ENCODE measurements around the gene SNF8. TPM values are rescaled to one million over a fixed set of nuclear protein-coding genes. Genes with fewer than 3 reads are reported as not detected.

The SNF8 gene
- total RNA-seq: 10 to 100 TPM; 41.0 to 94.2 (median 66.7) TPM
- polyA plus RNA-seq: 10 to 100 TPM; 65.0 to 73.1 TPM
- long read RNA-seq, donor 1, partial matches to known transcripts: 0 of 2 reads
- long read RNA-seq, donor 1, other reads (novel, unspliced or antisense): 0 of 2 reads
- long read RNA-seq, donor 2, transcript SNF8-202 (8 exons, 2,319 nt): major isoform, 55 of 100 reads
- long read RNA-seq, donor 2, partial matches to known transcripts: 40 of 100 reads
- long read RNA-seq, donor 2, other reads (novel, unspliced or antisense): 0 of 100 reads
- long read RNA-seq, donor 3, transcript SNF8-202 (8 exons, 2,319 nt): major isoform, 66 of 79 reads
- long read RNA-seq, donor 3, transcript SNF8-201 (8 exons, 951 nt): minor isoform, 5 of 79 reads
- long read RNA-seq, donor 3, partial matches to known transcripts: 0 of 79 reads
- long read RNA-seq, donor 3, other reads (novel, unspliced or antisense): 6 of 79 reads

DNA sequence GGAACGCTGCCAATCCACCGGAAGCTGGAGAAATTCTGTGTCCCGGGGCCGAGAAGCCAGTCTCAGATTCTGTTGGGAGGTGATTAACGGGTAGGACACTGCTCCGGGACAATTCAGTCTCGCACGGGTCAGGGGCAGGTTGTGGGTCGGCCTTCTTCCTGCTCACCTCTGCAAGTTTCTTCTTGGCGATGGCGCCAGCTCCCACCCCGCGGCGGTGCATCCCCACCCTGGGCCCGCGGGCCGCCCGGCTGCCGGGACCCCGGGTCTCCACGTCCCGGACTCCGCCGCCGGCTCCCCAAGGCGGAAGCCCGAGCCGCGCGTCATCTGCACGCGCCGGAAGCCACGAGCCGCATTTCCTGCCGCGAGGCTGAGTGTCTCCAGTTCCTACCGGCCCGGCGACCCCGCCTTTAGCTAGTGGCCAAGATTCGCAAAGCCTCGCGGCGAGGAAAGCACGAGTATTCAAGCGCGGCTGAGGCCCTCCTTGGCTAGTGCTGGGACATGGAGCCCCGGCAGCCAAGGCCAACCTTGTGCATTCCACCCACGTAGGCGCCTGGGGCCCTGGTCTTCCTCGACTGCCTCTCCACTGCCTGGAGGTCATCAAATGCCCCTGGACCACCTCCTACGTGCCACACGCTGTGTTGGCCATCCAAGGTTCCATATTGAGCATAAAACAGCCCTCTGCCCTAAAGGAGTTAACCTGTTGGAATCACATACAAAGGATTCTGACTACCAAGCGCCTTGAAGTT lies at the start of gene SNF8:
Gene SNF8 (minus strand): TSS at position 328 of the 746 bp plus-strand sequence. CDS start 108 bp downstream, at position 220.
- TF ChIP-seq POLR2A (IDR thresholded peaks at IDR 0.05): peak; percentile 62
- TF ChIP-seq, protein P1, sequence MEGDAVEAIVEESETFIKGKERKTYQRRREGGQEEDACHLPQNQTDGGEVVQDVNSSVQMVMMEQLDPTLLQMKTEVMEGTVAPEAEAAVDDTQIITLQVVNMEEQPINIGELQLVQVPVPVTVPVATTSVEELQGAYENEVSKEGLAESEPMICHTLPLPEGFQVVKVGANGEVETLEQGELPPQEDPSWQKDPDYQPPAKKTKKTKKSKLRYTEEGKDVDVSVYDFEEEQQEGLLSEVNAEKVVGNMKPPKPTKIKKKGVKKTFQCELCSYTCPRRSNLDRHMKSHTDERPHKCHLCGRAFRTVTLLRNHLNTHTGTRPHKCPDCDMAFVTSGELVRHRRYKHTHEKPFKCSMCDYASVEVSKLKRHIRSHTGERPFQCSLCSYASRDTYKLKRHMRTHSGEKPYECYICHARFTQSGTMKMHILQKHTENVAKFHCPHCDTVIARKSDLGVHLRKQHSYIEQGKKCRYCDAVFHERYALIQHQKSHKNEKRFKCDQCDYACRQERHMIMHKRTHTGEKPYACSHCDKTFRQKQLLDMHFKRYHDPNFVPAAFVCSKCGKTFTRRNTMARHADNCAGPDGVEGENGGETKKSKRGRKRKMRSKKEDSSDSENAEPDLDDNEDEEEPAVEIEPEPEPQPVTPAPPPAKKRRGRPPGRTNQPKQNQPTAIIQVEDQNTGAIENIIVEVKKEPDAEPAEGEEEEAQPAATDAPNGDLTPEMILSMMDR (IDR thresholded peaks at IDR 0.05): no peak
- TF ChIP-seq EP300 (IDR thresholded peaks at IDR 0.05): peak; percentile 4
- Histone ChIP-seq H3K9me3 (no peaks in the 10 kb centered on the region), H3K27ac (peak within 1 kb of the TSS in 1 of 2 donors; percentile 65), H3K36me3 (no peaks in the 10 kb centered on the region), H3K4me3 (peak within 1 kb of the TSS; percentile 85), H3K27me3 (no peaks in the 10 kb centered on the region), H3K4me1 (ENCODE audit: insufficient read depth) (peaks cover 11% of the 10 kb centered on the region)
- DNase-seq: peak; percentile 85 to 95 (median 87)
- intact Hi-C loops (cut with DNase I): no loop called here
- 2 to 3% (median 2%) methylated on average over 44 to 55 of the region's 55 CpGs for WGBS, 3 donors

DNA sequence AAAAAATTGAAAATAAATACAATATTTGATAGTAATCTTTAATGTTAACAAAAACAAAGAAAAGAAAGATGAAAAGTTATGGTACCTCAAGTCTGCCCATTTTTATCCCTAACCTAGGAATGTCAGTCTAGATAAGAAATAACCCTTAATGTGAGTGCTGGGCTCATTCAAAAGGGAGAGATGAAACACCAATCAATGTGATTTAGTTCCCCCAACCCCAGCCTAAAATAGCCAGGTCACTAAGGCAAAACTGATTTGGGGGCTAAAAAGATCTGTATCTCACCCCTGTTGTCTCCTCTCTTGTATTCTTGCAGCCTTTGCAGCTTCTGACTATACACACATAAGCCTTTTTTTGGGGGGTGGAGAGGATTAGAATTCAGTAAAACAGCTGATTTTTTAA lies 49.3 kb upstream of the SNF8 start:
- no peak for DNase-seq
- Histone ChIP-seq H3K27ac (no peak overlapping the region), H3K36me3 (no peaks in the 10 kb centered on the region), H3K9me3 (no peaks in the 10 kb centered on the region), H3K4me1 (ENCODE audit: insufficient read depth) (peaks cover 4% of the 10 kb centered on the region), H3K4me3 (no peak overlapping the region), H3K27me3 (peaks cover 6% of the 10 kb centered on the region)
- TF ChIP-seq, protein P1 (IDR thresholded peaks at IDR 0.05): no peak
- TF ChIP-seq POLR2A (IDR thresholded peaks at IDR 0.05) (no peak), EP300 (IDR thresholded peaks at IDR 0.05) (no peak)
- intact Hi-C loops (cut with DNase I): no loop called here

- H3K4me3 ChIP-seq: no peak overlapping the region
- DNase-seq: no peak
- H3K9me3 ChIP-seq: no peaks in the 10 kb centered on the region
- intact Hi-C loops (cut with DNase I): no loop called here
- TF ChIP-seq, protein P1 (IDR thresholded peaks at IDR 0.05): no peak
- TF ChIP-seq POLR2A (IDR thresholded peaks at IDR 0.05): no peak
- TF ChIP-seq EP300 (IDR thresholded peaks at IDR 0.05): no peak
- H3K27ac ChIP-seq: no peak overlapping the region
- peaks cover 6% of the 10 kb centered on the region for H3K27me3 ChIP-seq
- H3K36me3 ChIP-seq: no peaks in the 10 kb centered on the region
- peaks cover 4% of the 10 kb centered on the region for H3K4me1 ChIP-seq (ENCODE audit: insufficient read depth)
These were observed 48.7 kb upstream of the SNF8 start for GRCh38 chr17:48993305-48993704.

DNA sequence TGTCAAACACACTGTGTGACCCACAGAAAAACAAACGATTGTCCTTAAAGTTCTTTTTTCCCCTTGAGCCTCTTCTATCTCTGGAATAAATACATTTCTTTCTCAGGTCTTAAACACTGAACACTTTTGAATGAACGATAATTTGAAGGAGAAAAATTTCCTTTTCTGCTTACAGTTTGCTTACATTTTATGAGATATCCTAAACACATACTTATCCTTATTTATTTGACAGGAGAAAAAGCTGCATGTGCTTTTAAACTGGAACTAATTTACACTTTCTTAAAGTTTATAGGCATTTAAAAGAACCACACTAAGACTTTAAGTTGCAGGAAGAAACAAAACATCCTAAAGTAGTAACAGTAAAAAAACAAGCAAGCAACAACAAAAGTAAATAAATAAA lies 47.8 kb upstream of the SNF8 start:
- Histone ChIP-seq H3K36me3 (no peaks in the 10 kb centered on the region), H3K27me3 (peaks cover 6% of the 10 kb centered on the region), H3K4me1 (ENCODE audit: insufficient read depth) (peaks cover 2% of the 10 kb centered on the region), H3K9me3 (no peaks in the 10 kb centered on the region), H3K4me3 (no peak overlapping the region), H3K27ac (no peak overlapping the region)
- intact Hi-C loops (cut with DNase I): no loop called here
- DNase-seq: no peak
- 54 to 67% (median 60%) methylated on average over 2 of the region's 2 CpGs for WGBS, 3 donors
- TF ChIP-seq POLR2A (IDR thresholded peaks at IDR 0.05): no peak
- TF ChIP-seq, protein P1 (IDR thresholded peaks at IDR 0.05): no peak
- no peak for TF ChIP-seq EP300 (IDR thresholded peaks at IDR 0.05)

Measured in ovary (tissue), 10 donors.